Choroid plexus epithelial cell (primary cell): ENCODE data around the gene MBD3L3.
"Not testable (repeated sequence)": the region's sequence is repeated elsewhere in the genome, so short reads cannot be mapped to it uniquely, and the experiment has no call there.

Experiments used
- DNase-seq: peaks from one replicate; pipeline ENCODE4 v3.0.0-alpha.2; 2010; ENCODE audit warnings: low read depth
- H3K4me3 ChIP-seq: 2 replicates; pipeline ENCODE4 v1.5.1; 2011; ENCODE audit warnings: low read depth, mild to moderate bottlenecking, control low read depth, low read length, moderate library complexity
- CTCF ChIP-seq: conservative IDR thresholded peaks from 2 replicates; pipeline ENCODE4 v1.5.1; 2011; ENCODE audit warnings: low read depth, mild to moderate bottlenecking, control low read depth, inconsistent platforms, low read length, moderate library complexity

The MBD3L3 gene

GRCh38 chr19:7063764-7064418, 5.4 kb upstream of the MBD3L3 start:
- no peak for DNase-seq
- no peak overlapping the region for H3K4me3 ChIP-seq
- no peak for TF ChIP-seq CTCF

- DNase-seq, result no peak
- no peak overlapping the region for H3K4me3 ChIP-seq
- TF ChIP-seq CTCF, result no peak
These were observed 4.9 kb upstream of the MBD3L3 start for GRCh38 chr19:7063339-7063738.

- not testable (repeated sequence) for DNase-seq, H3K4me3 ChIP-seq
These were observed 1.5 kb upstream of the MBD3L3 start for GRCh38 chr19:7059977-7060376.

GRCh38 chr19:7056371-7056770, 2.1 kb downstream of the MBD3L3 start:
- not testable (repeated sequence) for DNase-seq, H3K4me3 ChIP-seq

- H3K4me3 ChIP-seq, DNase-seq: not testable (repeated sequence)
These were observed 2.8 kb downstream of the MBD3L3 start for GRCh38 chr19:7055679-7056078.

GRCh38 chr19:7054635-7055368, 3.7 kb downstream of the MBD3L3 start:
- not testable (repeated sequence) for DNase-seq

GRCh38 chr19:7052896-7053295, 5.6 kb downstream of the MBD3L3 start:
- not testable (repeated sequence) for H3K4me3 ChIP-seq

More at GRCh38 chr19:7054635-7055368, 3.7 kb downstream of the MBD3L3 start:
- not testable (repeated sequence) for H3K4me3 ChIP-seq

GRCh38 chr19:7051421-7051820, 7.1 kb downstream of the MBD3L3 start:
- not testable (repeated sequence) for H3K4me3 ChIP-seq, DNase-seq

More at GRCh38 chr19:7052896-7053295, 5.6 kb downstream of the MBD3L3 start:
- not testable (repeated sequence) for DNase-seq

GRCh38 chr19:7049021-7049420, 9.5 kb downstream of the MBD3L3 start, which contains the start of gene MBD3L2:
Gene MBD3L2 (plus strand): TSS chr19:7049321. CDS start chr19:7049374, 53 bp downstream.
- DNase-seq, H3K4me3 ChIP-seq: not testable (repeated sequence)

- not testable (repeated sequence) for H3K4me3 ChIP-seq, DNase-seq
These were observed 16.9 kb downstream of the MBD3L3 start for GRCh38 chr19:7041563-7041962.

- DNase-seq, H3K4me3 ChIP-seq: not testable (repeated sequence)
These were observed 18.4 kb downstream of the MBD3L3 start, which contains the start of gene MBD3L4 for GRCh38 chr19:7040079-7040478. Gene MBD3L4 (minus strand): TSS chr19:7040179. CDS start chr19:7040144, 35 bp downstream.

- H3K4me3 ChIP-seq, DNase-seq: not testable (repeated sequence)
These were observed 28.2 kb downstream of the MBD3L3 start, which contains the start of gene MBD3L5 for GRCh38 chr19:7030278-7030677. Gene MBD3L5 (plus strand): TSS chr19:7030578. CDS start chr19:7030612, 34 bp downstream.

- not testable (repeated sequence) for DNase-seq, H3K4me3 ChIP-seq
These were observed 29.7 kb downstream of the MBD3L3 start for GRCh38 chr19:7028790-7029189.

- not testable (repeated sequence) for H3K4me3 ChIP-seq, DNase-seq
These were observed 37.1 kb downstream of the MBD3L3 start, which contains the start of gene MBD3L2B for GRCh38 chr19:7021331-7021730. Gene MBD3L2B (minus strand): TSS chr19:7021431. CDS start chr19:7021397, 34 bp downstream.
